ENCODE data around the gene MSLN.

Gene MSLN

GRCh38 chr16:759110-759910 is 1.2 kb upstream of the MSLN start:
- DNase-seq (ENCODE audit: low read depth in 2 of 2), result no peak

DNA sequence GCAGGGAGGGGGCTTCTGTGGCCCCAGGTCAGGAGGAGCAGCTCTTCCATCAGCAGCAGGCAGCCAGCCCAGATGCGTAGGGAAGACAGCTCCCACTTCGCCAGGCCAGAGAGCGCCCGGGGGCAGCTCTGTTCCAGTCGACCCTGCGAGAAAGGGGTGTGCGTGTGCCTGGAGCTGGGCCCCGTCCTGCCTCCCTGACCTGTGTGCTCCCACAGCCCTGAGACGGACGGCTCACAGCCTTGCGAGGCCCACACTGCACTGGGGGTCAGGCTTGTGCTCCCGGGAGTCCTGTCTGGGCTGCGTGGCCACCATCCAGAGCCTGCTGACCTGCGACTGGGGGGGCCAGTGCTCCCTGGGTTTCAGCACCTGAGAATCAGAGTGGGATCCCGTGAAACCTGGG is 469 bp upstream of the MSLN start:
- DNase-seq (ENCODE audit: low read depth in 2 of 2), result no peak

- no peak for DNase-seq (ENCODE audit: low read depth in 2 of 2)
Observed at GRCh38 chr16:761625-762513, 1.3 kb downstream of the MSLN start.

DNA sequence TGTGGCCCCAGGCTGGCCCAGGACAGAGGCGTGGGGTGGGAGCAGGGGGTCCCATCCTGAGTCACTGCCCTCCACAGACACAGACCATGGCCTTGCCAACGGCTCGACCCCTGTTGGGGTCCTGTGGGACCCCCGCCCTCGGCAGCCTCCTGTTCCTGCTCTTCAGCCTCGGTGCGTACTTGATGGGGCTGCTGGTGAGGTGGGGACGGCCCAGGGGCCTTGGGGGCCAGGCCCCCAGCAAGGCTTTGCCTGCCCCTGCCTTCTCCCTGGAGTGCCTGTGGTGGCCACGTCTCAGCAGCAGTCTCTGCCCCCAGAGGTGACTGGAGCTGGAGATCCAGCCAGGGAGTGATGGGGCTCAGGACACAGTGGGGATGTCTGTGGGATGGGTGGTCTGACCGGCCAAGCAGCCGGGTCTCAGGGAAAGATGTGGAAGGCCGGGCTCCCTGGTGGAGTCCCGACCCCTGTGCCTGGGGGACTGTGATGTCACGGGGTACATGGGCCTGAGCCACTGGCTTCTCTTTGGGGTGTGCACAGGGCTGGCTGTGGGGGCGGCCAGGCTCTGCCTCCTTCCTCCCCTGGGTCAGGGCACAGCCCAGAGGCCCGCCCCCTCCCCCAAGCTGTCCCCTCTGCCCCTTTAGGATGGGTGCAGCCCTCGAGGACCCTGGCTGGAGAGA is 2.2 kb downstream of the MSLN start:
- no peak for DNase-seq (ENCODE audit: low read depth in 2 of 2)

GRCh38 chr16:763369-764183 is 3.0 kb downstream of the MSLN start:
- DNase-seq (ENCODE audit: low read depth in 2 of 2), result no peak

DNA sequence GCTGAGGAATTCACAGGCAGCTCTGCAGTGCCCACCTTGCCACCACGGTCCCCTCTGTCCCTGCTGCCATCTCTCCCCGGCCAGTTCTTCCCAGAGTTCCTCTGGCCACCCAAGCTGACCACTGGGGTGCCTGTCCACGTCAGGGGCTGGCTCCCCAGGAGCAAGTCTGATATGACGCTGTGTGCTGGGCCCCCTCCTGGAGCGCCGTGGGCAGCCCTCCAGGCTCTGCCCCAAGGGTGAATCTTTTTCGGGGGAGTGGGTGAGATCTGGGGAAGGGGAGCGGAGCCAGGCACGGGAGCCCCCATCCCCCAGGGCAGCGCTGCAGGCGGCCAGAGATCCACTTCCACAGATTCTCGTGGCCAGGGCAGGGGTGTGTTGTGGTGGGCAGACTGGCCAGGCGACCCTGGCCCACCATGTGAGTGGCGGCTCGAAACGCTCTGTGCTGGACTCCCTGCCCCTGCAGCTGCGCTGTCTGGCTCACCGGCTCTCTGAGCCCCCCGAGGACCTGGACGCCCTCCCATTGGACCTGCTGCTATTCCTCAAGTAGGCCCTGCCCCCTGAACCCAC is 3.7 kb downstream of the MSLN start:
- no peak for DNase-seq (ENCODE audit: low read depth in 2 of 2)

- DNase-seq (ENCODE audit: low read depth in 2 of 2), result no peak
Observed at GRCh38 chr16:764848-765487, 4.4 kb downstream of the MSLN start.

GRCh38 chr16:765488-765865 is 4.9 kb downstream of the MSLN start:
- no peak for DNase-seq (ENCODE audit: low read depth in 2 of 2)

DNA sequence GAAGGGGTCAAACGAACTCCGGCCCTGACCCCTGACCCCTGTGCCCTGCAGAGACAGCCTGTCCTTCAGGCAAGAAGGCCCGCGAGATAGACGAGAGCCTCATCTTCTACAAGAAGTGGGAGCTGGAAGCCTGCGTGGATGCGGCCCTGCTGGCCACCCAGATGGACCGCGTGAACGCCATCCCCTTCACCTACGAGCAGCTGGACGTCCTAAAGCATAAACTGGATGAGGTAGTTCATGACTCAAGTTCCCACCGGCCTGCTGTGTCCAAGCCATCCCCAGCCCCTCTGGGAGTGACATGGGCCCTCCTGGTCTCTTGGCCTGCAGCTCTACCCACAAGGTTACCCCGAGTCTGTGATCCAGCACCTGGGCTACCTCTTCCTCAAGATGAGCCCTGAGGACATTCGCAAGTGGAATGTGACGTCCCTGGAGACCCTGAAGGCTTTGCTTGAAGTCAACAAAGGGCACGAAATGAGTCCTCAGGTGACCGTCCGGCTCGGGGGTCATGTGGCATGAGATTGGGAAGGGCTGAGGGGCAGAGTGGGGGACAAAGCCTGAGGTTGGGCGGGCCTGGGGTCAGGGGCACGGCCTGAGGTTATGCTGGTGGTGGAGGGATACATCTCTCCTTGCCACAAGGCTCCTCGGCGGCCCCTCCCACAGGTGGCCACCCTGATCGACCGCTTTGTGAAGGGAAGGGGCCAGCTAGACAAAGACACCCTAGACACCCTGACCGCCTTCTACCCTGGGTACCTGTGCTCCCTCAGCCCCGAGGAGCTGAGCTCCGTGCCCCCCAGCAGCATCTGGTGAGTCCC is 5.7 kb downstream of the MSLN start:
- DNase-seq (ENCODE audit: low read depth in 2 of 2), result no peak

DNA sequence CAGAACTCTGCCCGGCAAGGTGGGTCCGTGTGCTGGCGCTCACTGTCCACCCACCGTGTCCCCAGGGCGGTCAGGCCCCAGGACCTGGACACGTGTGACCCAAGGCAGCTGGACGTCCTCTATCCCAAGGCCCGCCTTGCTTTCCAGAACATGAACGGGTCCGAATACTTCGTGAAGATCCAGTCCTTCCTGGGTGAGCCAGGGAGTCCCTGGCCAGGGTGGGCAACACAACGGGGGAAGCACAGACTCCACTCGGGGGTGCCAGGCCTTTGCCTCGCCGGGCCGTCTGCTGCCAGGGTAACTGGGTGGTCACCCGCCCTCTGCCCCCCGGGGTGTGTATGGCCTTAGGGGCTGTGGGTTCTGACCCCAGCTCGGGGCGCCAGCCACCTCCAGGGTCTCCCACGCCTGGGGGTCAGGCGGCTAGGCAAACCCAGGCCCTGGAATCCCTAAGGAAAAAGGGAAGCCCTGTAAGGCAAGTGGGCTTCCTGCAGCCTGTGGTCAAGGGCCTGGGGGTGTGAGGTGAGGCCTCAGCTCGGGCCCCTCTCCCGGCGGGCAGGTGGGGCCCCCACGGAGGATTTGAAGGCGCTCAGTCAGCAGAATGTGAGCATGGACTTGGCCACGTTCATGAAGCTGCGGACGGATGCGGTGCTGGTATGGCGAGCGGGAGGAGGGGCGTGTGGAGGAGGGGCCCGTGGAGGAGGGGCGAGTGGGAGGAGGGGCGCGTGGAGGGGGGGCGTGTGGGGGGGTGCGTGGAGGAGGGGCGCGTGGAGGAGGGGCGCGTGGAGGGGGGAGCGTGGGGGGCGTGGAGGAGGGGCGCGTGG is 6.5 kb downstream of the MSLN start:
- DNase-seq (ENCODE audit: low read depth in 2 of 2), result no peak

DNA sequence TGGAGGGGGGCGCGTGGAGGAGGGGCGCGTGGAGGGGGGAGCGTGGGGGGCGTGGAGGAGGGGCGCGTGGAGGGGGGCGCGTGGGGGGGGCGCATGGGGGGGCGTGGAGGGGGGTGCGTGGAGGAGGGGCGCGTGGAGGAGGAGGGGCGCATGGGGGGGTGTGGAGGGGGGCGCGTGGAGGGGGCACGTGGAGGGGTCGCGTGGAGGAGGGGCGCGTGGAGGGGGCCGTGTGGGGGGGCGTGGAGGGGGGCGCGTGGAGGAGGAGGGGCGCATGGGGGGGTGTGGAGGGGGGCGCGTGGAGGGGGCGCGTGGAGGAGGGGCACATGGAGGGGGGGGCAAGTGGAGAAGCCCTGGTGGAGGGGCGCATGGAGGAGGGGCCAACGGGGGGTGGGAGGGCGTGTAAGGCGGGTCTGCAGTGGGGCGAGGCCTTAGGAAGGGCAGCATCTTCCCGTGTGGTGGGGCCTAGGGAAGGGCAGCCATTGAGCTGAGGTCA is 7.3 kb downstream of the MSLN start:
- DNase-seq (ENCODE audit: low read depth in 2 of 2), result no peak

DNA sequence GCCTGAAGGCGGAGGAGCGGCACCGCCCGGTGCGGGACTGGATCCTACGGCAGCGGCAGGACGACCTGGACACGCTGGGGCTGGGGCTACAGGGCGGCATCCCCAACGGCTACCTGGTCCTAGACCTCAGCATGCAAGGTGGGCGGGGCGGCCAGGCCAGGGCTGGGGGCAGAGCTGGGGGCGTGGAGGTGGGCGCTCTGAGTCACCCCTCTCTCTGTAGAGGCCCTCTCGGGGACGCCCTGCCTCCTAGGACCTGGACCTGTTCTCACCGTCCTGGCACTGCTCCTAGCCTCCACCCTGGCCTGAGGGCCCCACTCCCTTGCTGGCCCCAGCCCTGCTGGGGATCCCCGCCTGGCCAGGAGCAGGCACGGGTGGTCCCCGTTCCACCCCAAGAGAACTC is 7.9 kb downstream of the MSLN start:
- DNase-seq (ENCODE audit: low read depth in 2 of 2), result no peak

DNA sequence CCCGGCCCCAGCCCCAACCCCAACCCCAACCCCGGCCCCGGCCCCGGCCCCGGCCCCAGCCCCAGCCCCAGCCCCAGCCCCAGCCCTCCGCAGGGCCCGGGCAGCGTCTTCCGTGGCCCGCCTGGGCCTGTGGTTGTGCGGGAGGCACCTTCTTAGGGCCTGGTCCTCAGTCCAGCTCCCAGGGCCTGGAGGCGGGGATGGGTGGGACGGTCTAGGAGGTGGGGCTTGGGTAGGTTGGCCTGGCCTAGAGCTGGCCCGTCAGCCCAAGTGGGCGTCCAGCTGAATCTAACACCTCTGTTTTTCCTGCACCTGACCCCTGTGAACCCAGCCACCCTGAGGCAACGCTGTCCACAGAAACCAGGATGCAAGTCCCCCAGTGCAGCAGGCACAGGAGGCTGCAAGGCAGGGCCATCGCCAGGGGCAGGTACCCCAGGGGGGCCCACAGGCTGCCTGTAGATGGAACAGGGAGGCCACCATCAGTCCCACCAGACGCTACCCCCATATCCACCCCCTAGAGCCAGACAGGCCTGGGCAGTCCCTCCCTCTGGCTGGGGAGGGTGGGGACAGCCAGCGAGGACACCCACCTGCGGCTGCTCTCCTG is 8.8 kb downstream of the MSLN start:
- DNase-seq (ENCODE audit: low read depth in 2 of 2), result no peak

DNA sequence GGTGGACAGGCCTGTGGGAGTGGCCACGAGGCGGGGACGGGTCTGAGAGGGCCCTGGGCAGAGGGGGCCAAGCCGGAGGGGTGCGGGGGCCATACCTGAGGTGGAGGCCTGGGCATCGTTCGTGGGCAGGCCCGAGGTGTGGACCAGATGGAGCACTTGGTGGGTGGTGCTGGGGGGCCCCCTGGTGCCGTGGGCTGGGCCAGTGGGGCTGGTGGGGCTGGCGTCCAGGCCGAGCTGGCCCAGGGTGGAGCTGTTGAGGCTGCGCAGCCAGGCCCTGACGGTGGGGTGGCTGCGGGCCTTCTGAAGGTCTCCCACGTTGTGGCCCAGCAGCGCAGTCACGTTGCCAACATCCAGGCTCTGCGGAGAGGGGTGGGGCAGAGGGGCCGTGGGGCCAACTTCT is 9.4 kb downstream of the MSLN start:
- no peak for DNase-seq (ENCODE audit: low read depth in 2 of 2)

DNA sequence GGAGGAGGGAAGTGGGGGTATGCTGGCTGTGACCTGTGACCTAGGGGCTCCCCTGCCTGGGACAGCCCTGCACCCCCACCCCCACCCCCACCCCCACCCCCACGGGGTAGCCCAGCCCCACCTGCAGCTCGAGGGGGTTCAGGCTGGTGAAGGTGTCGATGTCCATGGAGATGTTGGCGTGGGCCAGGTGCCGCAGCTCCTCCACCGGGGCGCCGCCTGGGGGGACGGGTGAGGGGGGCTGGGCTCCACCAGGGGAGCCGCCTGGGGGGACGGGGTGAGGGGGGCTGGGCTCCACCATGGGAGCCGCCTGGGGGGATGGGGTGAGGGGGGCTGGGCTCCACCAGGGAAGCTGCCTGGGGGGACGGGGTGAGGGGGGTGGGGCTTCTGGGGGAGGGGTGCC is 9.9 kb downstream of the MSLN start:
- no peak for DNase-seq (ENCODE audit: low read depth in 2 of 2)

DNA sequence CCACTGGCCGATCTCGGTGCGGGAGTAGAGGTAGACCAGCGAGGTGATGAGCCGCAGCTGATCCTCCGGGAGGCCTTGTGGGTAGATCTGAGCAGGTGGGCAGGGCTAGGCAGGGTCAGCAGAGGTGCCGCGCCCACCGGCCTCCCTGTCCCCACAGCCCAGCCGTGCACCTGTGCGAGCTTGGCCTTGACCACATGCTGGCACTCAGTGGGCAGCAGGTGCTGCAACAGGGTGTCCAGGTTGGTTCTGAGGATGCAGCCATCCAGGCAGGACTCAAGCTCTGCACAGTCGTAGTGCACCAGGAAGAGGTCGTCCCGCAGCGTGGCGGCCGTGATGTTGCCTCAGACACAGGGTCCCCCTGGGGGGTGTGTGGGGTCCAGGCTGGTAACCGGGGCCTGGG is 12.4 kb downstream of the MSLN start:
- no peak for DNase-seq (ENCODE audit: low read depth in 2 of 2)

GRCh38 chr16:774086-775001 is 13.8 kb downstream of the MSLN start:
- no peak for DNase-seq (ENCODE audit: low read depth in 2 of 2)

All from stimulated activated CD4-positive, alpha-beta T cell treated with anti-CD3 and anti-CD28 coated beads, Interleukin-15, amount 100 ng/mL, for 48 hours (primary cell).